Dedifferentiated amniotic fluid mesenchymal stem cell (primary cell): Measurements from ENCODE around the gene ADGRV1.

Experiments
- DNase-seq: peaks from one replicate; pipeline ENCODE4 v3.0.0-alpha.2; 2016; ENCODE audit errors: extremely low spot score

ADGRV1 gene, protein sequence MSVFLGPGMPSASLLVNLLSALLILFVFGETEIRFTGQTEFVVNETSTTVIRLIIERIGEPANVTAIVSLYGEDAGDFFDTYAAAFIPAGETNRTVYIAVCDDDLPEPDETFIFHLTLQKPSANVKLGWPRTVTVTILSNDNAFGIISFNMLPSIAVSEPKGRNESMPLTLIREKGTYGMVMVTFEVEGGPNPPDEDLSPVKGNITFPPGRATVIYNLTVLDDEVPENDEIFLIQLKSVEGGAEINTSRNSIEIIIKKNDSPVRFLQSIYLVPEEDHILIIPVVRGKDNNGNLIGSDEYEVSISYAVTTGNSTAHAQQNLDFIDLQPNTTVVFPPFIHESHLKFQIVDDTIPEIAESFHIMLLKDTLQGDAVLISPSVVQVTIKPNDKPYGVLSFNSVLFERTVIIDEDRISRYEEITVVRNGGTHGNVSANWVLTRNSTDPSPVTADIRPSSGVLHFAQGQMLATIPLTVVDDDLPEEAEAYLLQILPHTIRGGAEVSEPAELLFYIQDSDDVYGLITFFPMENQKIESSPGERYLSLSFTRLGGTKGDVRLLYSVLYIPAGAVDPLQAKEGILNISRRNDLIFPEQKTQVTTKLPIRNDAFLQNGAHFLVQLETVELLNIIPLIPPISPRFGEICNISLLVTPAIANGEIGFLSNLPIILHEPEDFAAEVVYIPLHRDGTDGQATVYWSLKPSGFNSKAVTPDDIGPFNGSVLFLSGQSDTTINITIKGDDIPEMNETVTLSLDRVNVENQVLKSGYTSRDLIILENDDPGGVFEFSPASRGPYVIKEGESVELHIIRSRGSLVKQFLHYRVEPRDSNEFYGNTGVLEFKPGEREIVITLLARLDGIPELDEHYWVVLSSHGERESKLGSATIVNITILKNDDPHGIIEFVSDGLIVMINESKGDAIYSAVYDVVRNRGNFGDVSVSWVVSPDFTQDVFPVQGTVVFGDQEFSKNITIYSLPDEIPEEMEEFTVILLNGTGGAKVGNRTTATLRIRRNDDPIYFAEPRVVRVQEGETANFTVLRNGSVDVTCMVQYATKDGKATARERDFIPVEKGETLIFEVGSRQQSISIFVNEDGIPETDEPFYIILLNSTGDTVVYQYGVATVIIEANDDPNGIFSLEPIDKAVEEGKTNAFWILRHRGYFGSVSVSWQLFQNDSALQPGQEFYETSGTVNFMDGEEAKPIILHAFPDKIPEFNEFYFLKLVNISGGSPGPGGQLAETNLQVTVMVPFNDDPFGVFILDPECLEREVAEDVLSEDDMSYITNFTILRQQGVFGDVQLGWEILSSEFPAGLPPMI (N-terminal part only)

DNA sequence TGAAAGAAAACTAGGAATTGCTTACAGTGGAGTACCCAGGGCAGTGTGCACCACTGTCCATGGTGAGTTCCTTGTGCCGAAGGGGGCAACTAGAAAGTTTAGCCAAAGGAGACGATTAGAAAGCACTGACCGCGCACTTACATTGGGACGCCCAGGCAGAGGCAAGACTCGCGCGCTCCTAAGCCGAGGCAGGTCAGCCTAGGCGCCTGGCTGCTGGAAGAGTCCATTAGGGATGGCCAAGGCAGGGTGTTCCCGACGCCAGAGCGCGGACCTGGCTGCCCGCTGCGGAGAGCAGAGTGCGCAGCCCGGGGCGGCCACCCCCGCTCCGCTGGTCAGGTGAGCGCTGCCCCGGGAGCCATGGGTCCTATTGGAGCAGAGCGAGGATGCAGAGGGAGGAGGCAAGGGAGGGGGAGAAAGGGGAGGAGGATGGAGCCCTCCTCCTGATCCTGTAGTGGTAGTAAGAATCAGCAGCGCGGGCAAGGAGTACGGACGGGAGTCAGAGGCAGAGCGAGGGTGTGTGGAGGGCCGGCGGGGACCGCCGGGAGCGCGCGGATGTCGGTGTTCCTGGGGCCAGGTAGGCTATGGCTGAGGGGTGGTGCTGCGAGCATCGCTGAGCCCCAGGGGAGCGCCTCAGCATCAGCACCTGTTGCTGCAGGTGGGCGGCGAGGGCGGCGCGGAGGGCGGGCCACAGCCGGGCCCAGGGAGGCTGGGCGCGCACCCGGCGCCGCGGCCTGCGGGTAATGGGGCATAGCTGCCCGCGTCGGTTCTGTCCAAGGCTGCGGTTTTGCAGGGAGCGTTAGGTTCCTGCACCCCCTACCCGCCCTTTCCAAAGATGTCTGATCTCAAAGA lies at the start of gene ADGRV1:
Gene ADGRV1 (plus strand): TSS at position 454 of the 849 bp plus-strand sequence. CDS start 99 bp downstream, at position 553.
- DNase-seq = no peak

GRCh38 chr5:90510438-90510837 lies 48.2 kb upstream of the ADGRV1 start:
- DNase-seq = no peak

DNA sequence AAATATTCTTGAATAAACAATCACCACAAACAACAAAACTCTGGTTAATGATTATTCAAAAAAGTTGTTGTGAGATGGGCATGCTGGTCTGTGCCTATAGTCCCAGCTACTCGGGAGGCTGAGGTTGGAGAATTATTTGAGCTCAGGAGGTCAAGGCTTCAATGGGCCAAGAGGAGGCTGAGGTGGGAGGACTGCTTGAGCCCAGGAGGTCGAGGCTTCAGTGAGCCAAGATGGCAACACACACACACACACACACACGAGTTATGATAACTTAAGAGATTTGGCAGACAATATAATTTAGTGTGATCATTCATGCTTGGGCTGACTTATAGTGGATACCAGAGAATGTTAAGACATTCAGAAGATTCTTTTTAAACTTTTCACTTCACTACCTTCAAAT lies 44.1 kb upstream of the ADGRV1 start:
- no peak for DNase-seq

DNA sequence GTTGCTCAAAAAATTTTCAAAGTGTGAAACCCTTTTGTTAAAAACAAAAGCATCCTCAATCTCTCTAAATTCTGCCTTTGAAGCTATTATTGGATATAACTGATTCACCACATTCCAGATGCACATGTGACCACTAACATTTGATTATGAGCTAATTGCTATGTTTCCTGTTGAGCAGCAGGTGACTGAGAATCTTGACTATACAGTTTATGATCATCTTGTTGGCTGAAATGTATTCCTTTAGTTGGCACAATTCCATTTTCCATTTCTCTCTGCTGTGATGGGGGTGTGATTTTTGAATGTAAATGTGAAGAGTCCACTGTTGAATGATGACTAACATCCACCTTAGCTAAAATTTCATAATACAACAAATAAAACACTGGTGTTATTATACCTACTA lies 39.9 kb upstream of the ADGRV1 start:
- no peak for DNase-seq

- DNase-seq = no peak
Measured at GRCh38 chr5:90519081-90519480, 39.5 kb upstream of the ADGRV1 start.

- DNase-seq = peak; percentile 58
Measured at GRCh38 chr5:90528601-90529193, 29.9 kb upstream of the ADGRV1 start.

DNA sequence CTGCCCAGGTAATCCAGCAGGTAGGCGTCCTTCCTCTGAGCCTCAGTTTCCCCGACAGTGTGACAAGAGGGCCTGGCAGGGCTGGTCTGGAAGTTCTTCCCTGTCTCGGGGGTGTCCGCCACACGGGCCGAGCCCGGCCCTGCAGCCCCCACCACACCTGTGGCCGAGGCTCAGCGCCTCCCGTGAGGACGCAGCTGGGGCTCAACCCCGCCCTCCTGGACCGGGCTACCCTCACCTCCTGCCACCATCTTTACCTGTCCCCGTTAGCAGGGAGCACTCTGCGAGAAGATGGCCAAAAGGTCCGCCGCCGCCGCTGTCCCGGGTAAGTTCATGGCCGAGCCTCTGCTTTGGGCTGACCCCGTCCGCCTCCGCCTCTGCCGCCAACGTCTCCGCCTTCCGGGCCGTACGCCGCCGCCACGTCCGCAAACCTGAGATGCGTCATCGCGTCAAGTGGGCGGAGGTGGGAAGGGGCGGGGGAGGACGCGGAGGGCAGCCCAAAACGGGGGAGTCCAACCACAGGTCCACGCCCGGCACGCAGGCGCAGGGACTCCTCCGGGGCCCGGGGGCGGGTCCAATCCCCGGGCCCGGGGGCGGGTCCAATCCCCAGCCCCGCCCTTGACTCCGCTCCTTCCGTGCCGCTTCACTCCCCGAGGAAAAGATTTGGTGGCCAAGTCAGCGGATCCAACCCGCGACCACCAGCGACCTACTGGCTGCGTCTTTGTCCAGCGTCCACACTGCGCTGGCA lies 29.2 kb upstream of the ADGRV1 start, which contains the start of gene LYSMD3:
Gene LYSMD3 (minus strand): TSS at position 391 of the 745 bp plus-strand sequence. CDS start 4,295 bp downstream, outside the sequence.
- peak; percentile 97 for DNase-seq

DNA sequence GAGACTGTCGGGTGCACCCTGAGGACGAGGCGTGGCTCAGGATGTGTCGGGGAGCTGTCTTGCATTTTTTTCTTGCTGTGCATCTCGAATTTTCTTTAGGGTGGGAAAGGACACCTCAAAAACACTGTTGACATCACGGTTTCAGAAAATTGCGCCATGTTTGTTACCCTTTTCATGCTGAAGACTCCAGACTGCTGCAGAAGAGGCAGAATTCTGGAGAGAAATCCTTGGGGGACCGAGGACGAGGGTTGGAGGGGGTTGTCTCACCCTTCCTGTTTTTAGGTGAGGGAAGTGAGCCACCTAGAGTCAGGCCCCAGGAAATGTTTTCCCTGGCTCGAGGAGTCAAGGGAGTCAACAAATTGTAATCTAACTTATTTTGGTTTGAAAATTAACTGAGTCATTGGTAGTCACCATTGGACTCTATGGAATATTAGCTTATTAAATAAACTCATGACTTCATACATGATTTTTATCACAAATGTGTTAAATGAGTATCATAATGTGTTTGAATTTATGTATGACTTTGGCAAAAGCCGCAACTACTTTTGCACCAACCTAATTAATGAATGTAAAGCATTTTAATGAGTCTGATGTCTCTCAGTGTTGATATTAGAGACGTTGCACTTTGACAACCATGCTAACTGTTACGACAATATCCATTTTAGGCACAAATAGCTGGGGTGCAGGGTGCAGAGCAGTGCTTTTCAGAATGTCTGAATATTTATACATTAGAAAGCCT lies 28.5 kb upstream of the ADGRV1 start:
- DNase-seq = peak; percentile 79

- no peak for DNase-seq
Measured at GRCh38 chr5:90530736-90531487, 27.7 kb upstream of the ADGRV1 start.

DNA sequence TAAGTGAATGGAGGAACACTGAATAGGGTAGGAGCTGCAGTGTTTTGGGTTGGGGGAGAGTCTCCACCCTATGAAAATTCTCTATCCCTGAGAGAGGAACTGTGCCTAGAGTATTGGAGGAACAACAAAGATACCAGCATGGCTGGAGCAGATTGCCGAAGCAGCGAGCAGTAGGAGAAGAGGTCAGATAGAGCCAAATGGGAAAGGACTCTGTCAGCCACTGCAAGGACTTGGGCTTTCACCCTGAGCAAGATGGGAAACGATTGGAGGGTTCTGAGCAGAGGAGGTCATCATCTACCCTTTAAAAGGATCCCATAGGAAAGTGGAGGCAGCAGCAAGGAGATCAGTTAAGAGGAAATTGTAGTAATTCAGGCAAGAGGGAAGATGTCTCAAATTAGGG lies 24.8 kb upstream of the ADGRV1 start:
- DNase-seq = no peak

- no peak for DNase-seq
Measured at GRCh38 chr5:90534922-90535321, 23.7 kb upstream of the ADGRV1 start.

- DNase-seq = no peak
Measured at GRCh38 chr5:90542827-90543519, 15.6 kb upstream of the ADGRV1 start.

DNA sequence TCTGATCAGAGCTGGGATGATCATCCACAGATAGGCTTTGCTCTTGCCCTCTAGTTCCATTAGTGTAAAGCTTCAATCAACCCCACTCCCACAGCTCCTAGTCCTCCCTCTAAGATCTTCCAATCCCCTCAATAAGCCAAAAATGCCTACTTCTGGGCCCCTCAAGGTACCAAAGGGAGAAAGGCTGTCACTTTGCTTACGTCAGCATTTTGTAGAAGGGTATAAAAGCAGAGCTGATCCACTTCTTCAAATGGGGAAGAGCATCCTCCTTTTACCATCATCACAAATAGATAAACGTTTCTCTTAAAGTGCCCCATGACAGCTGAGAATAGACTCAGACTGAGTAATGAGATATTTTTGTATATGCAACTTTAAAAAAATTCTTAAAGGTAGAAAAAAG lies 13.1 kb upstream of the ADGRV1 start:
- DNase-seq = no peak

- DNase-seq = no peak
Measured at GRCh38 chr5:90546216-90546837, 12.3 kb upstream of the ADGRV1 start.

DNA sequence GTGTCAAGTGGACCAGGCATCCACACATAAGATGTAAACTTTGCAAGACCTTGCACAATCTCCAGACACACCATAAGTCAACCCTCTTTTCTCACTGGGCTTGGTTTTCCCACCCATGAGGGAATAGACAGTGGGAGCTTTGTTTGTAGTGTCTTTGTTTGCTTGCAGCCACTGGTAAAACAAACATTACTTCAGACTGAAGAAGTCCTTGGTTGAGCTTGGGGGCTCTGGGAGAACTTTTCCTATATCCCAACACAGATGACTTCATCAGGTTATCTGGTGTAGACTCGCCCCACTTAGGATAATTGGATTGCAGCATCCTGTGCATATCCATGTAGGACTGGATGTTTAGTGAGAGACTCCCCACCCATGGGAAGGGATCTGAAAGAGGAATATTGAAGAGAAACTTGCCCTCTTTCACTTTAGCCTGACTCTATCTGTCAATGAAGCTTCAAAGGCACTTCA lies 11.5 kb upstream of the ADGRV1 start:
- DNase-seq = no peak

- no peak for DNase-seq
Measured at GRCh38 chr5:90548069-90548593, 10.5 kb upstream of the ADGRV1 start.

GRCh38 chr5:90549223-90549622 lies 9.4 kb upstream of the ADGRV1 start:
- no peak for DNase-seq
